ENCODE results near the gene SMAD7.

The SMAD7 gene

DNA sequence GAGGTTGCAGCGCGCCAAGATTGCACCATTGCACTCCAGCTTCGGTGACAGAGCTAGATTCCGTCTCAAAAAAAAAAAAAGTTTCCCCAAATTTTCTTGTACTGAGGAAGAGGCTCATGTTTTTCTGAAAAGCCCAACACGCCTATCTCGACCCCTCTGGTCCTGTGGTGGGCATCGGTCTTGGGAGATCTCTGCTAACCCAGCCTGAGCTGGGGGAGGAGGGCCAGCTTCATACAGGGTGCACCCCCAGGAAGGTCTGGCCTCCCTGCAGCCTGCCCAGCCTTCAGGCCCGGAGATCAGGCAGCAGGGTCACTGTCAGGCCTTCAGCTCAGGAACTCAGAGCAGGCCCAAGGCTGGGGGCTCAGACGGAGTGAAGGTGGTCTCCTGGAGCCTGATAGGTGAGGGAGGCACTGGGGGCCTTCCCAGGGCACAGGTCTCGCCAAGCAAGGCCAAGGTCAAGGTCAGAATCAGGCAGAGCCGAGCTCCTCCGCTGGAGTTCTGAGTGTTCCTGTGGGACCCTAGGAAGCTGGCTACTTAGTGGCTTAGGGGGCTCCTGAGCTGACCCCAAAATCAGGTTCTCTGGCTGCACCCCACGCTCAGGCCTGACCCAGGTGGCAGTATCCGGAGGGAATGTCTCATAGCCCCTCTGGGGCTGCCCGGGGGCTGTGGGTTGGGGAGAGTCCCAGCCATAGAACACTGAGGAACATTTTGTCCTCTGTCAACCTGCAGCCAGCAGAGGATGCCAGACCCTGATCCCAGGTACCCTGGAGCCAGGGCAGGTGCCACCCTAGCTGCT lies 37.9 kb upstream of the SMAD7 start:
- Histone ChIP-seq H3K27me3 (ENCODE audit: insufficient read depth, low read length, poor library complexity) (no peaks in the 10 kb centered on the region), H2BK120ac (ENCODE audit: low read depth, low read length) (no peak overlapping the region), H3K79me1 (ENCODE audit: low read length) (no peaks in the 10 kb centered on the region), H4K8ac (ENCODE audit: low read depth, low read length) (no peak overlapping the region), H3K4ac (ENCODE audit: low read depth, low read length) (no peak overlapping the region), H2BK15ac (replicated peaks; ENCODE audit: low read depth) (no peak overlapping the region), H3K18ac (ENCODE audit: low read length) (no peak overlapping the region), H3K36me3 (ENCODE audit: control insufficient read depth, insufficient read depth, low read length) (no peaks in the 10 kb centered on the region), H3K4me1 (ENCODE audit: control insufficient read depth, low read depth, low read length) (peaks cover 3% of the 10 kb centered on the region), H3K56ac (ENCODE audit: low read length) (no peak overlapping the region), H2AK5ac (ENCODE audit: low read length) (peak overlapping the region; percentile 11), H4K5ac (ENCODE audit: low read length) (no peak overlapping the region), H3K4me3 (ENCODE audit: low read length) (no peak overlapping the region), H3K79me2 (ENCODE audit: control insufficient read depth, insufficient read depth, low read length) (no peaks in the 10 kb centered on the region), H3K9ac (ENCODE audit: low read length) (no peak overlapping the region), H3K23ac (ENCODE audit: low read length) (no peak overlapping the region), H2BK5ac (ENCODE audit: low read length) (no peak overlapping the region), H3K27ac (ENCODE audit: low read depth, low read length) (no peak overlapping the region), H3K4me2 (ENCODE audit: low read length) (no peak overlapping the region)
- WGBS (ENCODE audit: extremely low coverage, insufficient coverage, low lambda C conversion rate), result no CpG with 5 or more reads among the region's 15 CpGs
- no peak for DNase-seq

DNA sequence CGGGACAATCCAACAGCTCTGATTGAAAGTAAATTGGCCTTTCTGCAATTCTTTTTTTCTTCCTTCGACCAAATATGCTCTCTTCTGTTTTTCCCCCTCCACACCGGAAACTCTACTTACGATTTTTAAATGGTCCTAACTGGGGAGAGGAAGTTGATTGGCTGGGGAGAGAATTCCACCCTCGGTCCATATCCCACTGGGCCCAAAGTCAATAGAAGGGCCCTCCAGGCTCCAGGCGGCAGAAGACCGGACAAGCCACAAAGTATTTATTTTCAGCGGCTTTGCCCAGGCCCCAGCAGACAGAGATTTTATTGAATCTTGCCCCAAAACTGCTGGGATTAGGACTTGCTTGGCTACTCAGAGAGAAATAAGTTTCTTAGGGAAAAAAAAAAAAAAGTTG lies 37.1 kb upstream of the SMAD7 start:
- Histone ChIP-seq H2BK120ac (ENCODE audit: low read depth, low read length) (no peak overlapping the region), H3K4me3 (ENCODE audit: low read length) (no peak overlapping the region), H3K27me3 (ENCODE audit: insufficient read depth, low read length, poor library complexity) (no peaks in the 10 kb centered on the region), H2BK15ac (replicated peaks; ENCODE audit: low read depth) (no peak overlapping the region), H2BK5ac (ENCODE audit: low read length) (no peak overlapping the region), H3K56ac (ENCODE audit: low read length) (no peak overlapping the region), H3K9ac (ENCODE audit: low read length) (no peak overlapping the region), H3K4me1 (ENCODE audit: control insufficient read depth, low read depth, low read length) (peaks cover 5% of the 10 kb centered on the region), H3K4me2 (ENCODE audit: low read length) (no peak overlapping the region), H3K18ac (ENCODE audit: low read length) (no peak overlapping the region), H4K8ac (ENCODE audit: low read depth, low read length) (no peak overlapping the region), H3K36me3 (ENCODE audit: control insufficient read depth, insufficient read depth, low read length) (no peaks in the 10 kb centered on the region), H3K79me2 (ENCODE audit: control insufficient read depth, insufficient read depth, low read length) (no peaks in the 10 kb centered on the region), H3K79me1 (ENCODE audit: low read length) (no peaks in the 10 kb centered on the region), H3K27ac (ENCODE audit: low read depth, low read length) (no peak overlapping the region), H3K23ac (ENCODE audit: low read length) (no peak overlapping the region), H4K5ac (ENCODE audit: low read length) (no peak overlapping the region), H2AK5ac (ENCODE audit: low read length) (no peak overlapping the region), H3K4ac (ENCODE audit: low read depth, low read length) (no peak overlapping the region)
- no peak for DNase-seq
- WGBS (ENCODE audit: extremely low coverage, insufficient coverage, low lambda C conversion rate), result no CpG with 5 or more reads among the region's 8 CpGs

DNA sequence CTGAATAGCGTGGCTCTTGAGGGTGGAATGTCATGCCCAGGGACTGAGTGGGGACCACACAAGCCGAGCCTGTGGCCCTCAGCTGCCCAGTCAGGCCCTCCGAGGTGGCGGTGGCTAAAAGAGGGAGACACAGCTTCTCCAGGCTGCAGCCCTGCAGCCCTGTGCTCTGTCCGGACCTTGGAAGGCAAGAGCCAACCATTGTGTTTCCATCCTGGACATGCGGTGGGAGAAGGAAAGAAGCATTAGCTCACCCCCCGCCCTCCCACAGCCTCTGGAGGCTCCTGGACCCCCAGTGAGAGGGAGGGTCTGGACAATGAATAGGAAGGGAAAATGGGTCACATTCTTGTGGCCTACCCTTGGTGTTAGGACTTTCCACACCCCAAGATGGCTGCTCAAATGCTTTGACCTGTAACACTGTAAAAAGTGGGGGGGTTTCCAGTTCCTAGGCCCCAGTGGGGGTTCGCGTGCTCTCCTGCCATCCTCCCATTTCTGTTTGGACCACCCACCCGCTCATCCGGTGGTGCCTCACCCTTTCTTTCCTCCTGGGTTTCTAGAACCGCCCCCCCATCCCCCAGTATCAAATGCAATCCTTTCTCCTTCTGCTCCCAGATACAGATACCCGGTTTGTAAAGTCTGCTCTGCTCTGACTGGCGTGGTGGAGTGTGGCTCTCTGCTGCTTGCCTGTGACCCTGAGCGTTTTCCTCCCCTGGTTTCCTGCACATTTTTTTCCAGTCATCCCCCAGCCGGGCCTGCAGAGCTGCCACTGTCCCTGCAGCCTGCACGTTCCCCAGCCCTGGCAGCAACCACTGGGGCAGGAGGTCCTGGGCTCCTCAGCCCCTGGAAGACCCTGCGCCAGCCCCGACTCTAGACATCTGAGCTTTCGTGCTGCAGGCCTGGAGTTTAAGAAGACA lies 36.3 kb upstream of the SMAD7 start:
- no peak overlapping the region for H3K27ac ChIP-seq (ENCODE audit: low read depth, low read length)
- H4K8ac ChIP-seq (ENCODE audit: low read depth, low read length), result no peak overlapping the region
- WGBS (ENCODE audit: extremely low coverage, insufficient coverage, low lambda C conversion rate), result no CpG with 5 or more reads among the region's 20 CpGs
- no peak overlapping the region for H3K18ac ChIP-seq (ENCODE audit: low read length)
- H3K4me2 ChIP-seq (ENCODE audit: low read length), result no peak overlapping the region
- no peaks in the 10 kb centered on the region for H3K79me2 ChIP-seq (ENCODE audit: control insufficient read depth, insufficient read depth, low read length)
- no peak overlapping the region for H2BK15ac ChIP-seq (replicated peaks; ENCODE audit: low read depth)
- no peaks in the 10 kb centered on the region for H3K27me3 ChIP-seq (ENCODE audit: insufficient read depth, low read length, poor library complexity)
- H4K5ac ChIP-seq (ENCODE audit: low read length), result no peak overlapping the region
- H2AK5ac ChIP-seq (ENCODE audit: low read length), result no peak overlapping the region
- H3K79me1 ChIP-seq (ENCODE audit: low read length), result no peaks in the 10 kb centered on the region
- no peak overlapping the region for H3K23ac ChIP-seq (ENCODE audit: low read length)
- H3K9ac ChIP-seq (ENCODE audit: low read length), result no peak overlapping the region
- H3K36me3 ChIP-seq (ENCODE audit: control insufficient read depth, insufficient read depth, low read length), result no peaks in the 10 kb centered on the region
- no peak for DNase-seq
- no peak overlapping the region for H3K4ac ChIP-seq (ENCODE audit: low read depth, low read length)
- no peak overlapping the region for H3K56ac ChIP-seq (ENCODE audit: low read length)
- no peak overlapping the region for H2BK5ac ChIP-seq (ENCODE audit: low read length)
- H3K4me1 ChIP-seq (ENCODE audit: control insufficient read depth, low read depth, low read length), result peaks cover 7% of the 10 kb centered on the region
- H2BK120ac ChIP-seq (ENCODE audit: low read depth, low read length), result no peak overlapping the region
- no peak overlapping the region for H3K4me3 ChIP-seq (ENCODE audit: low read length)

DNA sequence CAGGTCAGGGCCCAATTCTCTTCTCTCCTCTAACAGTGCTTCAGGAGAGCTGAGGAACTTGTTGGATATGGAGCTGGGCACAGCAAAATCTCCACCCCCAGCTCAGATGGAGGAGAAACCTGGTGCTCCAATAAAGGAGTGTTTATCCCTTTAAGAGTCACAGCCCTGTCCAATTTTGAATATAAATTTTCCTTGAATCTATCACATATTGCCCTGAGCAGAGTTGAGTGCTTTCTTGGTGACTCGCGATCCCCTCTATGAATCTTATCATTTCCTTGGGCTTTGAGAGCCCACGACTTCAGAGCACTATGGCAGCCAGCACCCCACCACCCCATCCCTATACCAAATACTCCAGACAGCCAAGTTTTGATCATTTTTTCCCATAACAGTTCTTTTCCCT lies 34.4 kb upstream of the SMAD7 start:
- Histone ChIP-seq H2AK5ac (ENCODE audit: low read length) (peak overlapping the region; percentile 19), H3K79me1 (ENCODE audit: low read length) (no peaks in the 10 kb centered on the region), H2BK5ac (ENCODE audit: low read length) (no peak overlapping the region), H3K18ac (ENCODE audit: low read length) (no peak overlapping the region), H3K56ac (ENCODE audit: low read length) (no peak overlapping the region), H4K8ac (ENCODE audit: low read depth, low read length) (no peak overlapping the region), H3K79me2 (ENCODE audit: control insufficient read depth, insufficient read depth, low read length) (no peaks in the 10 kb centered on the region), H2BK15ac (replicated peaks; ENCODE audit: low read depth) (no peak overlapping the region), H4K5ac (ENCODE audit: low read length) (no peak overlapping the region), H3K27me3 (ENCODE audit: insufficient read depth, low read length, poor library complexity) (no peaks in the 10 kb centered on the region), H3K4me3 (ENCODE audit: low read length) (no peak overlapping the region), H2BK120ac (ENCODE audit: low read depth, low read length) (no peak overlapping the region), H3K36me3 (ENCODE audit: control insufficient read depth, insufficient read depth, low read length) (no peaks in the 10 kb centered on the region), H3K9ac (ENCODE audit: low read length) (no peak overlapping the region), H3K4me1 (ENCODE audit: control insufficient read depth, low read depth, low read length) (peaks cover 4% of the 10 kb centered on the region), H3K27ac (ENCODE audit: low read depth, low read length) (no peak overlapping the region), H3K4ac (ENCODE audit: low read depth, low read length) (no peak overlapping the region), H3K23ac (ENCODE audit: low read length) (no peak overlapping the region), H3K4me2 (ENCODE audit: low read length) (no peak overlapping the region)
- no peak for DNase-seq
- no CpG with 5 or more reads among the region's 3 CpGs for WGBS (ENCODE audit: extremely low coverage, insufficient coverage, low lambda C conversion rate)

DNA sequence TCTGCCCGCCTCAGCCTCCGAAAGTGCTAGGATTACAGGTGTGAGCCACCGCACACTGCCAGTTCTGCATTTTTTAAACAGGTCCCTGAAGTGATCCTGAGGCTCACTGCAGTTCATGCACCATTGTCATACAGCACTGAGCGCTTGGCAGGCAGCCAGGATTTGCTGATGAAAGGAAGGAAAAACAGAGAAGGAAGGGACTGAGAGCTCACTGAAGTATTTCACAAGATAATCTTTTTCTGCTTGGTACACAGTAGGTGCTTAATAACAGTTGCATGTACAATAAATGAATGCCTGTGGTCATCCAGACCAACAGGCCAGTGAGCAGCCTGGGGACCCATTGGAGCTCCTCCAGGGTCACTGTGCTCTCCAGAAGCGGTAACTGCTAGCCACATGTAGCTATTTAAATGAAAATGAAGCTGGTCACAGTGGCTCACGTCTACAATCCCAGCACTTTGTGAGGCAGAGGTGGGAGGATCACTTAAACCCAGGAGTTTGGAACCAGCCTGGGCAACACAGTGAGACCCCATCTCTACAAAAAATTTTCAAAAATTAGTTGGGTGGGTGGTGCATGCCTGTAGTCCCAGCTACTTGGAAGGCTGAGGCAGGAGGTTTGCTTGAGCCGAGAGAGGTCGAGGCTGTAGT lies 33.1 kb upstream of the SMAD7 start:
- no peaks in the 10 kb centered on the region for H3K36me3 ChIP-seq (ENCODE audit: control insufficient read depth, insufficient read depth, low read length)
- no peak for DNase-seq
- no peak overlapping the region for H2BK120ac ChIP-seq (ENCODE audit: low read depth, low read length)
- no peak overlapping the region for H3K56ac ChIP-seq (ENCODE audit: low read length)
- H4K5ac ChIP-seq (ENCODE audit: low read length), result no peak overlapping the region
- no peaks in the 10 kb centered on the region for H3K27me3 ChIP-seq (ENCODE audit: insufficient read depth, low read length, poor library complexity)
- no peak overlapping the region for H3K4ac ChIP-seq (ENCODE audit: low read depth, low read length)
- no peak overlapping the region for H2BK5ac ChIP-seq (ENCODE audit: low read length)
- H4K8ac ChIP-seq (ENCODE audit: low read depth, low read length), result no peak overlapping the region
- no peak overlapping the region for H3K4me2 ChIP-seq (ENCODE audit: low read length)
- H3K9ac ChIP-seq (ENCODE audit: low read length), result no peak overlapping the region
- H3K27ac ChIP-seq (ENCODE audit: low read depth, low read length), result no peak overlapping the region
- H2AK5ac ChIP-seq (ENCODE audit: low read length), result no peak overlapping the region
- no peak overlapping the region for H3K23ac ChIP-seq (ENCODE audit: low read length)
- no peak overlapping the region for H3K18ac ChIP-seq (ENCODE audit: low read length)
- no peaks in the 10 kb centered on the region for H3K79me2 ChIP-seq (ENCODE audit: control insufficient read depth, insufficient read depth, low read length)
- peaks cover 4% of the 10 kb centered on the region for H3K4me1 ChIP-seq (ENCODE audit: control insufficient read depth, low read depth, low read length)
- no CpG with 5 or more reads among the region's 8 CpGs for WGBS (ENCODE audit: extremely low coverage, insufficient coverage, low lambda C conversion rate)
- no peaks in the 10 kb centered on the region for H3K79me1 ChIP-seq (ENCODE audit: low read length)
- H3K4me3 ChIP-seq (ENCODE audit: low read length), result no peak overlapping the region
- no peak overlapping the region for H2BK15ac ChIP-seq (replicated peaks; ENCODE audit: low read depth)
